Tibial nerve (tissue), 4 donors: ENCODE results near the gene WDR1. TPM values are rescaled to one million over a fixed set of nuclear protein-coding genes. Genes with fewer than 3 reads are reported as not detected.

Experiments used
- DNase-seq, 2 donors: peaks; one replicate each; pipeline ENCODE4 v3.0.0-alpha.2; 2019; ENCODE audit warnings: low spot score in 2 of 2
- H3K27ac ChIP-seq, 4 donors: fragments of 200-600 bp; sonication (generic) in 3 of 4; one replicate each; pipeline ENCODE4 v1.5.1; 2017 to 2019; ENCODE audit warnings: mild to moderate bottlenecking in 1 of 4
- H3K27me3 ChIP-seq, 2 donors: fragments of 200-600 bp; sonication (generic) in 1 of 2; one replicate each; pipeline versions ENCODE4 v1.5.1 to v1.6.0; 2017 to 2019
- H3K36me3 ChIP-seq, 3 donors: fragments of 200-600 bp; sonication (generic); one replicate each; pipeline ENCODE4 v1.5.1; 2018 to 2019
- H3K4me1 ChIP-seq, 4 donors: fragments of 200-600 bp; sonication (generic) in 3 of 4; one replicate each; pipeline ENCODE4 v1.5.1; 2017 to 2019
- H3K4me3 ChIP-seq, 4 donors: fragments of 200-600 bp; sonication (generic) in 3 of 4; one replicate each; pipeline ENCODE4 v1.5.1; 2017 to 2019; ENCODE audit warnings: mild to moderate bottlenecking in 1 of 4, moderate library complexity in 1 of 4
- H3K9me3 ChIP-seq, 4 donors: fragments of 200-600 bp; sonication (generic) in 3 of 4; one replicate each; pipeline ENCODE4 v1.5.1; 2017 to 2019
- CTCF ChIP-seq, 5 experiments: fragments of 200-600 bp in 3 of 5; fragments of 450-650 bp in 2 of 5; sonication (generic) in 3 of 5; IDR thresholded peaks; one replicate each; pipeline ENCODE4 v1.5.1; 2016 to 2019; ENCODE audit warnings: antibody characterized with exemption in 5 of 5, mild to moderate bottlenecking in 3 of 5, moderate library complexity in 2 of 5
- EP300 ChIP-seq, 2 donors: sonication (generic); formaldehyde crosslinking; IDR thresholded peaks; one replicate each; pipeline ENCODE4 v1.6.1; 2017; ENCODE audit warnings: antibody characterized with exemption in 2 of 2, mild to moderate bottlenecking in 1 of 2
- POLR2A ChIP-seq, 2 donors: fragments of 450-650 bp; IDR thresholded peaks; one replicate each; pipeline ENCODE4 v1.6.1; 2017; ENCODE audit warnings: antibody characterized with exemption in 2 of 2, mild to moderate bottlenecking in 2 of 2, moderate library complexity in 2 of 2
- WGBS, 2 donors: methylation state at CpG; one replicate each; pipeline ENCODE4 v1.1.5; 2018; 5-methylcytosine and 5-hydroxymethylcytosine counted together
- total RNA-seq, 4 donors: library from RNA; depleted of rRNA; stranded (reverse); fragments of >200 nt; gene quantifications; one replicate each; pipeline ENCODE4 v1.1.0, GENCODE V29; 2016

WDR1 gene
- 100 to 1,000 TPM; 142 to 204 (median 148) TPM for total RNA-seq

GRCh38 chr4:10116569-10117358 lies at the start of gene WDR1:
WDR1 (minus strand) TSS chr4:10116799; CDS start chr4:10116666, 133 bp downstream.
- 0 to 1% methylated on average over 44 to 57 of the region's 97 CpGs for WGBS, 2 donors
- Histone ChIP-seq H3K4me3 (peak within 1 kb of the TSS; percentile 71 to 91 (median 84)), H3K27ac (peak within 1 kb of the TSS; percentile 97 to 100 (median 98)), H3K27me3 (peaks cover 0 to 2% of the 10 kb centered on the region in 2 donors), H3K4me1 (peaks cover 0 to 54% (median 40%) of the 10 kb centered on the region in 4 donors), H3K36me3 (peaks cover 0 to 34% (median 2%) of the 10 kb centered on the region in 3 donors), H3K9me3 (no peaks in the 10 kb centered on the region)
- DNase-seq, result peak; percentile 93 to 96
- TF ChIP-seq EP300 (IDR thresholded peaks at IDR 0.05) (peak in 1 of 2 donors; percentile 99), POLR2A (IDR thresholded peaks at IDR 0.05) (peak; percentile 96 to 98), CTCF (IDR thresholded peaks at IDR 0.05) (peak in 1 of 5 experiments; percentile 17)

DNA sequence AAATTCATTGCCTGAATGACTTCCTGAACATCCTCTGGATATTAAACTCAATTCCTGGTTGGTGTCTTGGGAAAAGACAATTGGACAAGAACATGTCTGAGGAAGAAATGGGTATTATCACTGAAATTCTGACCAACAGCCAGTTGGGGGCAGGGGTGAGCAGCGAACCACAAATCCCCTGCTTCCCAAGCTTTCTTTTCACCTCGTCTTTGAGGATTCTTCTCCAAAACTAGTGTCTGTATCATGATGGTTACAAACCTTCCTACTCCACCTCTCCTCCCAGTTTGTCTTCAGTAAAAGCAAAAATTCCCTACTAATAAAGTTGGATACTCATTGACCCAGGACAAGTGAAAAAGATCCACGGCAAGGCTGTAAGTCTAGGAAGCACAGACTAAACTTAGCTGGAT lies 48.3 kb upstream of the WDR1 start:
- Histone ChIP-seq H3K27me3 (no peaks in the 10 kb centered on the region), H3K4me3 (no peak overlapping the region), H3K9me3 (no peaks in the 10 kb centered on the region), H3K36me3 (no peaks in the 10 kb centered on the region), H3K4me1 (peaks cover 0 to 16% (median 1%) of the 10 kb centered on the region in 4 donors), H3K27ac (no peak overlapping the region)
- TF ChIP-seq POLR2A (IDR thresholded peaks at IDR 0.05) (no peak), CTCF (IDR thresholded peaks at IDR 0.05) (peak; percentile 41 to 62 (median 52))
- peak in 1 of 2 donors; percentile 38 for DNase-seq
- WGBS, 2 donors, result 32 to 34% methylated on average over 3 of the region's 3 CpGs

DNA sequence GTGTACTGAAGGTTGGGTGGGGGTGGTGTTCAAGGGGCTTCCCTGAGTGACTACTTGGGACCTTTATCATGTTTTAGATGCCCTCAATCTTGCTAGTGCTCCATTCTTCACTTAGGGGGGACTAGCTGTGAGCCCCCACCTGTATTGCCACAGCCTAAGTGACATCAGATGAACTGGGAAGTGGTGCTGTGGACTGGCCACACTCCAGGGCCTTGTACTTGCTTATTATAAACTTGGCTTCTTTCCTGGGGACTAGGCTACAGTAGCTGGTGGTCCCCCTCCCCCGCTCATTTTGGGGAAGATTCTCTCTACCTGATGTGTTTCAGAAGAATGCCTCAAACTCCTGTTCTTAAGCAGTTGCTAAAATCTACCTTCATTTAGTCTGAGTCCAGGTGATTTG lies 46.7 kb upstream of the WDR1 start:
- TF ChIP-seq POLR2A (IDR thresholded peaks at IDR 0.05) (no peak), CTCF (IDR thresholded peaks at IDR 0.05) (no peak), EP300 (IDR thresholded peaks at IDR 0.05) (no peak)
- peaks cover 0 to 19% (median 5%) of the 10 kb centered on the region in 4 donors for H3K4me1 ChIP-seq
- no peak overlapping the region for H3K4me3 ChIP-seq
- H3K27me3 ChIP-seq, result no peaks in the 10 kb centered on the region
- 100% methylated on average over 1 of the region's 1 CpG for WGBS, 2 donors
- H3K36me3 ChIP-seq, result no peaks in the 10 kb centered on the region
- DNase-seq, result no peak
- H3K9me3 ChIP-seq, result no peaks in the 10 kb centered on the region
- H3K27ac ChIP-seq, result no peak overlapping the region

GRCh38 chr4:10162341-10163000 lies 45.9 kb upstream of the WDR1 start:
- TF ChIP-seq CTCF (IDR thresholded peaks at IDR 0.05) (no peak), EP300 (IDR thresholded peaks at IDR 0.05) (no peak), POLR2A (IDR thresholded peaks at IDR 0.05) (no peak)

DNA sequence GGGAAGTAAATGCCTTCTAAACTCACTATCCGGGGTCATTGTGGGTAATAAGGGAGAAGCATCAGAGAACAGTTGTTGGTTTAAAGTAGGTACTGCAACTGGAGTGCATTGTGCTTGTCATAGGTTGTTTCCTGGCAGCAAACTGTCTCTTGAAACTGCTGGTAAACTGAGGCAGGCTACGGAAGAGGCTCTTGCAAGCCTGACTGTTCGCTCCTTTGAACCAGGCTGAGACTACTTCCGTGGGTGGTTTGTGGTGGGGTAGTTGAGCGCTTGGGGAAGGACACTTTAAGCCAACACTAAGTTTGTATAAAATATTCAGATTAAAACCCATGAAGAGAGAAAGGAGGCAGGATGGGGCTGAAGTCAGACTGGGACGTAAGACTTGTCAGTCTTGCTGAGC lies 45.2 kb upstream of the WDR1 start:
- Histone ChIP-seq H3K27me3 (no peaks in the 10 kb centered on the region), H3K4me1 (peaks cover 0 to 30% (median 5%) of the 10 kb centered on the region in 4 donors), H3K36me3 (no peaks in the 10 kb centered on the region), H3K4me3 (no peak overlapping the region), H3K27ac (no peak overlapping the region), H3K9me3 (no peaks in the 10 kb centered on the region)
- WGBS, 2 donors, result 92 to 93% methylated on average over 6 of the region's 6 CpGs
- no peak for TF ChIP-seq EP300 (IDR thresholded peaks at IDR 0.05)
- no peak for TF ChIP-seq CTCF (IDR thresholded peaks at IDR 0.05)
- TF ChIP-seq POLR2A (IDR thresholded peaks at IDR 0.05), result no peak
- DNase-seq, result no peak

More at GRCh38 chr4:10162341-10163000, 45.9 kb upstream of the WDR1 start:
- WGBS, 2 donors, result 81 to 92% methylated on average over 7 of the region's 7 CpGs
- Histone ChIP-seq H3K36me3 (no peaks in the 10 kb centered on the region), H3K4me3 (no peak overlapping the region), H3K27ac (no peak overlapping the region), H3K9me3 (no peaks in the 10 kb centered on the region), H3K27me3 (no peaks in the 10 kb centered on the region), H3K4me1 (peaks cover 0 to 27% (median 5%) of the 10 kb centered on the region in 4 donors)
- DNase-seq, result no peak
